GM21360 (cell line): ENCODE results near the gene VSIG10.
"Not testable (repeated sequence)": the region's sequence is repeated elsewhere in the genome, so short reads cannot be mapped to it uniquely, and the experiment has no call there.

ENCODE experiments used
- ATAC-seq: cut with Tn5 transposase; IDR thresholded peaks from one replicate; pipeline ENCODE4 v1.9.1; 2021; ENCODE audit warnings: mild to moderate bottlenecking, moderate library complexity; ENCODE audit not compliant: unreplicated experiment

The VSIG10 gene

GRCh38 chr12:118109088-118109487 lies 5.3 kb upstream of the VSIG10 start:
- no peak for ATAC-seq

GRCh38 chr12:118107694-118108093 lies 3.9 kb upstream of the VSIG10 start:
- no peak for ATAC-seq

- no peak for ATAC-seq
Observed at GRCh38 chr12:118107011-118107410, 3.2 kb upstream of the VSIG10 start.

- no peak for ATAC-seq
Observed at GRCh38 chr12:118103201-118103600, 610 bp downstream of the VSIG10 start.

GRCh38 chr12:118102609-118103008 lies 1.2 kb downstream of the VSIG10 start:
- ATAC-seq: no peak

- no peak for ATAC-seq
Observed at GRCh38 chr12:118102070-118102469, 1.7 kb downstream of the VSIG10 start.

- no peak for ATAC-seq
Observed at GRCh38 chr12:118101051-118101450, 2.8 kb downstream of the VSIG10 start.

- ATAC-seq: no peak
Observed at GRCh38 chr12:118098911-118099671, 4.7 kb downstream of the VSIG10 start.

- ATAC-seq: no peak
Observed at GRCh38 chr12:118098401-118098800, 5.4 kb downstream of the VSIG10 start.

- no peak for ATAC-seq
Observed at GRCh38 chr12:118094039-118094438, 9.8 kb downstream of the VSIG10 start.

- no peak for ATAC-seq
Observed at GRCh38 chr12:118089782-118090181, 14.0 kb downstream of the VSIG10 start.

- no peak for ATAC-seq
Observed at GRCh38 chr12:118082161-118082560, 21.6 kb downstream of the VSIG10 start.

- not testable (repeated sequence) for ATAC-seq
Observed at GRCh38 chr12:118081521-118081920, 22.3 kb downstream of the VSIG10 start.

GRCh38 chr12:118073768-118074167 lies 30.0 kb downstream of the VSIG10 start:
- ATAC-seq: no peak

- no peak for ATAC-seq
Observed at GRCh38 chr12:118070650-118071049, 33.2 kb downstream of the VSIG10 start.

- ATAC-seq: no peak
Observed at GRCh38 chr12:118068445-118068844, 35.4 kb downstream of the VSIG10 start.

GRCh38 chr12:118065380-118065779 lies 38.4 kb downstream of the VSIG10 start:
- ATAC-seq: no peak

GRCh38 chr12:118064608-118065007 lies 39.2 kb downstream of the VSIG10 start:
- ATAC-seq: no peak

- ATAC-seq: no peak
Observed at GRCh38 chr12:118063576-118064391, 40.0 kb downstream of the VSIG10 start.

- no peak for ATAC-seq
Observed at GRCh38 chr12:118061873-118062843, 41.7 kb downstream of the VSIG10 start.
